ENCODE measurements around the gene DOCK11.

DNA sequence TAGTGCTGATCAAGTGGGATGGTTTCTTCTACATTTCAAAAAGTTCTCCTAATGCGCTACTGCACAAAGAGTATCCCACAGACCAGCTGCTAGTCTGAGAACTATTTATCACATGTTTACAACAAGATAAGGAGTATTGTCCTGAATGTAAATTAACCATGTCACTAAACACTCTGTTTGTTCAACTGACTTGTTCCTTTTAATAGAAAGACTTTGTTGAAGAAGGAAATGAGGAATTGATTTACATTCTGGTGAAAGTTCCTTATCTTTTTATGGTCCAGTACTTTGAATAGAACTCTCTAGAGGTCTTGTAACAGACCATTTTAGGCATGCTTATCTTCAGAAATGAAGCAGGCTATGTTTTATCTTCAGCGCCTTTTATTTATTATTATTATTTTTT is 164.5 kb downstream of the DOCK11 start:
- TF ChIP-seq CTCF (tag by site-specific recombination; IDR thresholded peaks at IDR 0.05) (no peak), MYNN (tag by site-specific recombination; IDR thresholded peaks at IDR 0.05; ENCODE audit: borderline replicate concordance) (no peak)

All from HEK293 (cell line).